Upper lobe of left lung (tissue), 4 donors: ENCODE results near the gene AGRN.

Experiments used
- EP300 ChIP-seq, 4 donors: sonication (generic); formaldehyde crosslinking; IDR thresholded peaks; one replicate each; pipeline ENCODE4 v1.5.1; 2017; ENCODE audit warnings: antibody characterized with exemption in 4 of 4, control low read depth in 2 of 4
- POLR2A ChIP-seq, 4 donors: fragments of 450-650 bp; IDR thresholded peaks; one replicate each; pipeline ENCODE4 v1.5.1; 2016 to 2017; ENCODE audit warnings: antibody characterized with exemption in 4 of 4, mild to moderate bottlenecking in 2 of 4
- POLR2AphosphoS5 ChIP-seq, 2 donors: sonication (generic); formaldehyde crosslinking; IDR thresholded peaks; one replicate each; pipeline ENCODE4 v1.5.1; 2017; ENCODE audit warnings: antibody characterized with exemption in 2 of 2
- TF ChIP-seq, protein P1 (sequence below), 6 experiments: fragments of 450-650 bp in 4 of 6; fragments of 200-600 bp in 2 of 6; sonication (generic) in 2 of 6; IDR thresholded peaks; one replicate each; pipeline ENCODE4 v1.5.1; 2016 to 2019; ENCODE audit warnings: antibody characterized with exemption in 6 of 6

DNA sequence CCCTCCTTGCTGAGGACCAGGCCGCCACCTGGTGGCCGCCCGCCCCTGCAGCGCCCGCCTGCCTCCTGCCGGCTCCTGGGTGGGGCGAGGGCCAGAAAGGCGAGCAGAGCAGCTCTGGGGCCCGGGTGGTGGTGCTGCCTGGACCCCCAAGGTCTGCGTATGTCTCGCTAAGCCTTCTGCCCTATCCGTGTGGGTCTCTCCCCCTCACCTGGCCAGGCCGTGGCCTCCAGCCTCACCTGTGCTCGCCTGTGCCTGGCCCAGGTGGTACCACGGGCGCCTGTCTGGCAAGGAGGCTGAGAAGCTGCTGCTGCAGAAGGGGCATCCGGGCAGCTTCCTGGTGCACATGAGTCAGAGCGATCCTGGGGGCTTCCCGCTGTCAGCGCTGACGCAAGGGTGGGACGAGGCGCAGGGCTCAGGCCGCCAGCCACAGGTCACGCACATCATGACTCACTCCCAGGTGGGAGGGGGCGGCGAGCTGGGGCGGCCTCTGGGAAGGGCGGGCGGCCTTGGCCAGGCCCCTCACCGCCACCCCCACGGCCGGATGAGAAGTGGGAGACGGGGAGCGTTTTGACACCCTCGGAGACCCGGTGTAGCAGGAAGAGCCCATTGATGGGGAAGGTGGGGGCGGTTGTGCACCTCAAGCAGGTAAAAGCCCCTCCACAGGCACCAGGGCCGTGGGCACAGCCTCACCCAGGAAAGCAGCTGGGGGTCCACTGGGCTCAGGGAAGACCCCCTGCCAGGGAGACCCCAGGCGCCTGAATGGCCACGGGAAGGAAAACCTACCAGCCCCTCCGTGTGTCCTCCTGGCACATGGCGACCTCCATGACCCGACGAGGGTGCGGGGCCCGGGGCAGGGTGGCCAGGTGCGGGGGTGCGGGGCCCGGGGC is 44.3 kb downstream of the AGRN start:
- TF ChIP-seq, protein P1, sequence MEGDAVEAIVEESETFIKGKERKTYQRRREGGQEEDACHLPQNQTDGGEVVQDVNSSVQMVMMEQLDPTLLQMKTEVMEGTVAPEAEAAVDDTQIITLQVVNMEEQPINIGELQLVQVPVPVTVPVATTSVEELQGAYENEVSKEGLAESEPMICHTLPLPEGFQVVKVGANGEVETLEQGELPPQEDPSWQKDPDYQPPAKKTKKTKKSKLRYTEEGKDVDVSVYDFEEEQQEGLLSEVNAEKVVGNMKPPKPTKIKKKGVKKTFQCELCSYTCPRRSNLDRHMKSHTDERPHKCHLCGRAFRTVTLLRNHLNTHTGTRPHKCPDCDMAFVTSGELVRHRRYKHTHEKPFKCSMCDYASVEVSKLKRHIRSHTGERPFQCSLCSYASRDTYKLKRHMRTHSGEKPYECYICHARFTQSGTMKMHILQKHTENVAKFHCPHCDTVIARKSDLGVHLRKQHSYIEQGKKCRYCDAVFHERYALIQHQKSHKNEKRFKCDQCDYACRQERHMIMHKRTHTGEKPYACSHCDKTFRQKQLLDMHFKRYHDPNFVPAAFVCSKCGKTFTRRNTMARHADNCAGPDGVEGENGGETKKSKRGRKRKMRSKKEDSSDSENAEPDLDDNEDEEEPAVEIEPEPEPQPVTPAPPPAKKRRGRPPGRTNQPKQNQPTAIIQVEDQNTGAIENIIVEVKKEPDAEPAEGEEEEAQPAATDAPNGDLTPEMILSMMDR (IDR thresholded peaks at IDR 0.05): peak; percentile 89 to 96 (median 94)
- peak in 1 of 4 donors; percentile 34 for TF ChIP-seq POLR2A (IDR thresholded peaks at IDR 0.05)
- peak in 1 of 2 donors; percentile 11 for TF ChIP-seq POLR2AphosphoS5 (IDR thresholded peaks at IDR 0.05)
- peak in 1 of 4 donors; percentile 2 for TF ChIP-seq EP300 (IDR thresholded peaks at IDR 0.05)
